HG03571 (cell line): ENCODE results near the gene GTF2A2.
A peak's percentile ranks its signal among the peaks of the same experiment; 100 is the strongest.
"Not testable (repeated sequence)": the region's sequence is repeated elsewhere in the genome, so short reads cannot be mapped to it uniquely, and the experiment has no call there.

Experiments used
- ATAC-seq: cut with Tn5 transposase; IDR thresholded peaks from one replicate; pipeline ENCODE4 v1.9.1; 2021; ENCODE audit not compliant: unreplicated experiment

The GTF2A2 gene

GRCh38 chr15:59656897-59657634 lies at the start of gene GTF2A2:
TSS of gene GTF2A2 (minus strand) at chr15:59657515. CDS start at chr15:59652277, 5,238 bp downstream.
- ATAC-seq, result peak; percentile 98

- no peak for ATAC-seq
Observed at GRCh38 chr15:59703979-59704796, 46.9 kb upstream of the GTF2A2 start.

- ATAC-seq, result no peak
Observed at GRCh38 chr15:59702351-59702750, 45.0 kb upstream of the GTF2A2 start.

GRCh38 chr15:59701880-59702279 lies 44.6 kb upstream of the GTF2A2 start:
- ATAC-seq, result no peak

GRCh38 chr15:59699810-59700431 lies 42.6 kb upstream of the GTF2A2 start:
- ATAC-seq, result no peak

- not testable (repeated sequence) for ATAC-seq
Observed at GRCh38 chr15:59698065-59698464, 40.8 kb upstream of the GTF2A2 start.

- no peak for ATAC-seq
Observed at GRCh38 chr15:59696332-59696731, 39.0 kb upstream of the GTF2A2 start.

GRCh38 chr15:59694779-59695178 lies 37.5 kb upstream of the GTF2A2 start:
- ATAC-seq, result no peak

- ATAC-seq, result no peak
Observed at GRCh38 chr15:59691194-59691805, 34.0 kb upstream of the GTF2A2 start.

- ATAC-seq, result no peak
Observed at GRCh38 chr15:59689626-59690236, 32.4 kb upstream of the GTF2A2 start.

- ATAC-seq, result peak; percentile 86
Observed at GRCh38 chr15:59688782-59689625, 31.7 kb upstream of the GTF2A2 start, which contains the start of gene BNIP2. TSS of gene BNIP2 (minus strand) at chr15:59689320. CDS start at chr15:59682457, 6,863 bp downstream.

GRCh38 chr15:59688423-59688781 lies 31.1 kb upstream of the GTF2A2 start:
- ATAC-seq, result no peak

- ATAC-seq, result no peak
Observed at GRCh38 chr15:59687836-59688235, 30.5 kb upstream of the GTF2A2 start.

GRCh38 chr15:59686389-59686788 lies 29.1 kb upstream of the GTF2A2 start:
- ATAC-seq, result peak; percentile 22

- ATAC-seq, result no peak
Observed at GRCh38 chr15:59685737-59686297, 28.5 kb upstream of the GTF2A2 start.

GRCh38 chr15:59680870-59681269 lies 23.6 kb upstream of the GTF2A2 start:
- no peak for ATAC-seq

GRCh38 chr15:59680346-59680745 lies 23.0 kb upstream of the GTF2A2 start:
- ATAC-seq, result no peak

GRCh38 chr15:59678620-59679019 lies 21.3 kb upstream of the GTF2A2 start:
- ATAC-seq, result no peak

GRCh38 chr15:59678172-59678571 lies 20.9 kb upstream of the GTF2A2 start:
- ATAC-seq, result no peak

- ATAC-seq, result no peak
Observed at GRCh38 chr15:59676565-59676964, 19.2 kb upstream of the GTF2A2 start.
